IMR-90 (cell line): Measurements from ENCODE around the gene MLIP. TPM values are rescaled to one million over a fixed set of nuclear protein-coding genes. Genes with fewer than 3 reads are reported as not detected.

Experiments used
- ATAC-seq: fragments of 200-7000 bp; cut with Tn5 transposase; 2 replicates; pipeline ENCODE4 v1.9.1; 2020; ENCODE audit warnings: low read depth, mild to moderate bottlenecking, moderate library complexity
- BruUV-seq: library from RNA; stranded (reverse); fragments of 400-500 nt; replicated peaks from 2 replicates; lab custom pipeline; 2021; lab: Mats Ljungman, UMichigan
- CTCF ChIA-PET: fragments of 300-600 bp; formaldehyde crosslinking; extraction: SDS; loops from one replicate; lab custom pipeline; 2021; ENCODE audit warnings: antibody characterized with exemption; lab: Yijun Ruan, JAX
- POLR2A ChIA-PET: fragments of 300-600 bp; sonication (Branson Sonifier 250); formaldehyde crosslinking; loops from one replicate; lab custom pipeline; 2022; ENCODE audit warnings: antibody characterized with exemption; ENCODE audit not compliant: unreplicated experiment; lab: Charles Lee
- DNase-seq: peaks from one replicate; pipeline ENCODE4 v3.0.0; 2013
- H2AFZ ChIP-seq: replicated peaks from 2 replicates; pipeline ENCODE3; 2013; ENCODE audit warnings: low read length, mild to moderate bottlenecking; ENCODE audit not compliant: poor library complexity
- H2AK5ac ChIP-seq: 2 replicates; pipeline ENCODE4 v1.6.1; 2013; ENCODE audit warnings: low read depth, low read length, inconsistent platforms
- H2AK9ac ChIP-seq: replicated peaks from 2 replicates; pipeline ENCODE3; 2013; ENCODE audit warnings: mild to moderate bottlenecking, low read depth, low read length, moderate library complexity; ENCODE audit not compliant: poor library complexity
- H2BK120ac ChIP-seq: 2 replicates; pipeline ENCODE4 v1.6.1; 2013; ENCODE audit warnings: low read depth, low read length, inconsistent platforms
- H2BK15ac ChIP-seq: 3 replicates; pipeline ENCODE4 v1.6.1; 2013; ENCODE audit warnings: low read depth, low read length, inconsistent platforms
- H2BK20ac ChIP-seq: 2 replicates; pipeline ENCODE4 v1.6.1; 2013; ENCODE audit warnings: low read depth, mild to moderate bottlenecking, inconsistent platforms, low read length, moderate library complexity
- H2BK5ac ChIP-seq: 2 replicates; pipeline ENCODE4 v1.6.1; 2013; ENCODE audit warnings: mild to moderate bottlenecking, low read depth, low read length, inconsistent platforms; ENCODE audit not compliant: poor library complexity, severe bottlenecking
- H3K14ac ChIP-seq: replicated peaks from 2 replicates; pipeline ENCODE4 v1.6.1; 2013; ENCODE audit warnings: low read depth, low read length, inconsistent platforms
- H3K18ac ChIP-seq: 2 replicates; pipeline ENCODE4 v1.6.1; 2013; ENCODE audit warnings: low read depth, low read length, control low read depth
- H3K23ac ChIP-seq: 2 replicates; pipeline ENCODE4 v1.6.1; 2013; ENCODE audit warnings: low read depth, low read length, inconsistent platforms
- H3K27ac ChIP-seq: 2 replicates; pipeline ENCODE4 v1.5.1; 2013; ENCODE audit warnings: mild to moderate bottlenecking, control low read depth, low read length; ENCODE audit not compliant: insufficient read depth
- H3K27me3 ChIP-seq: 2 replicates; pipeline ENCODE4 v1.6.1; 2013; ENCODE audit warnings: low read length; ENCODE audit not compliant: control insufficient read depth, insufficient read depth
- H3K36me3 ChIP-seq: 2 replicates; pipeline ENCODE4 v1.6.1; 2013; ENCODE audit warnings: low read length, mixed read lengths; ENCODE audit not compliant: control insufficient read depth, insufficient read depth
- H3K4ac ChIP-seq: 2 replicates; pipeline ENCODE4 v1.6.1; 2013; ENCODE audit warnings: low read depth, low read length, inconsistent platforms
- H3K4me1 ChIP-seq: 2 replicates; pipeline ENCODE4 v1.6.1; 2013; ENCODE audit warnings: low read length, mixed read lengths; ENCODE audit not compliant: control insufficient read depth, insufficient read depth
- H3K4me2 ChIP-seq: 2 replicates; pipeline ENCODE4 v1.6.1; 2013; ENCODE audit warnings: low read depth, mild to moderate bottlenecking, control low read depth, low read length, moderate library complexity
- H3K4me3 ChIP-seq: 2 replicates; pipeline ENCODE4 v1.5.1; 2013; ENCODE audit warnings: low read depth, mild to moderate bottlenecking, control low read depth, low read length, moderate library complexity; ENCODE audit not compliant: insufficient read depth
- H3K56ac ChIP-seq: 2 replicates; pipeline ENCODE4 v1.6.1; 2013; ENCODE audit warnings: low read length, inconsistent platforms; ENCODE audit not compliant: insufficient read depth; ENCODE audit errors: extremely low read depth
- H3K79me1 ChIP-seq, 2 experiments: 2 replicates each; pipeline ENCODE4 v1.6.1; 2013; ENCODE audit warnings: low read length in 2 of 2, inconsistent platforms in 1 of 2, low read depth in 1 of 2
- H3K9ac ChIP-seq: 2 replicates; pipeline ENCODE4 v1.6.1; 2013; ENCODE audit warnings: low read depth, low read length, control low read depth
- H3K9me1 ChIP-seq: 2 replicates; pipeline ENCODE4 v1.6.1; 2013; ENCODE audit warnings: low read length, inconsistent platforms; ENCODE audit not compliant: insufficient read depth
- H3K9me3 ChIP-seq: 2 replicates; pipeline ENCODE4 v1.6.1; 2013; ENCODE audit warnings: low read length; ENCODE audit not compliant: control insufficient read depth, insufficient read depth
- H4K20me1 ChIP-seq: 2 replicates; pipeline ENCODE4 v1.6.1; 2013; ENCODE audit warnings: low read length, inconsistent platforms; ENCODE audit not compliant: insufficient read depth
- H4K5ac ChIP-seq: 2 replicates; pipeline ENCODE4 v1.6.1; 2013; ENCODE audit warnings: mild to moderate bottlenecking, low read depth, low read length, control low read depth
- H4K8ac ChIP-seq, 2 experiments: 2 replicates each; pipeline ENCODE4 v1.6.1; 2013; ENCODE audit warnings: low read depth in 2 of 2, low read length in 2 of 2, control low read depth in 1 of 2, inconsistent platforms in 1 of 2
- H4K91ac ChIP-seq: 2 replicates; pipeline ENCODE4 v1.6.1; 2013; ENCODE audit warnings: low read depth, low read length, inconsistent platforms; ENCODE audit not compliant: insufficient read depth
- CEBPB ChIP-seq: IDR thresholded peaks from 2 replicates; pipeline ENCODE4 v1.6.1; 2012; ENCODE audit warnings: low read depth, low read length, improper control_type of control experiment
- CTCF ChIP-seq: conservative IDR thresholded peaks from 2 replicates; pipeline ENCODE4 v1.5.1; 2012; ENCODE audit warnings: mild to moderate bottlenecking, low read depth, low read length, improper control_type of control experiment
- MAFK ChIP-seq: IDR thresholded peaks from 2 replicates; pipeline ENCODE4 v1.6.1; 2012; ENCODE audit warnings: low read depth, low read length, improper control_type of control experiment
- MAZ ChIP-seq: IDR thresholded peaks from 2 replicates; pipeline ENCODE4 v1.6.1; 2012; ENCODE audit warnings: low read depth, mild to moderate bottlenecking, low read length, improper control_type of control experiment, moderate library complexity, borderline replicate concordance
- NFE2L2 ChIP-seq: fragments of 150-350 bp; IDR thresholded peaks from 2 replicates; pipeline ENCODE4 v1.6.1; 2016; ENCODE audit warnings: low read depth, mild to moderate bottlenecking, low read length
- POLR2A ChIP-seq: IDR thresholded peaks from 2 replicates; pipeline ENCODE4 v1.6.1; 2012; ENCODE audit warnings: mild to moderate bottlenecking, low read depth, low read length
- WGBS, 2 experiments: methylation state at CpG; one replicate each; pipeline versions ENCODE4 v1.1.5 to v1.1.7; 2013; ENCODE audit warnings: missing lambda C conversion rate in 2 of 2; ENCODE audit not compliant: insufficient read length in 1 of 2; ENCODE audit errors: extremely low coverage in 2 of 2; 5-methylcytosine and 5-hydroxymethylcytosine counted together
- dilution Hi-C: fragments of 300-500 bp; cut with HindIII; formaldehyde crosslinking; loops from one replicate; pipeline ENCODE4 v1.14.3; 2018; ENCODE audit warnings: low sequenced_read_pairs; ENCODE audit not compliant: unreplicated experiment
- in situ Hi-C: fragments of 300-500 bp; cut with MboI; formaldehyde crosslinking; loops from 3 replicates; pipeline ENCODE4 v1.14.3; 2019; ENCODE audit warnings: low sequenced_read_pairs, inconsistent platforms, mixed read lengths
- intact Hi-C: fragments of 100-400 bp; cut with micrococcal nuclease; formaldehyde crosslinking; loops from 2 replicates; pipeline ENCODE4 v1.10.0; 2022
- polyA plus RNA-seq, 3 experiments: library from polyadenylated mRNA; depleted of rRNA; stranded (reverse); fragments of >200 nt; gene quantifications; 2 replicates each; pipeline ENCODE4 v1.2.3, GENCODE V29; 2012; ENCODE audit warnings: low replicate concordance in 1 of 3
- total RNA-seq: library from RNA; depleted of rRNA; stranded (reverse); fragments of >200 nt; gene quantifications from 2 replicates; pipeline ENCODE4 v1.2.3, GENCODE V29; 2012

Gene MLIP
- total and polyA plus RNA-seq, 2 of the 4 experiments (the other 2 are of a cell fraction), result not detected

GRCh38 chr6:54100411-54101006 lies 10.7 kb upstream of the MLIP start:
- no peak overlapping the region for H3K27ac ChIP-seq
- POLR2A ChIA-PET, result no interaction called here
- H2BK20ac ChIP-seq, result no peak overlapping the region
- H2BK15ac ChIP-seq, result no peak overlapping the region
- in situ Hi-C loops, result no loop called here
- no peak overlapping the region for H2AK9ac ChIP-seq
- no peak overlapping the region for H2BK5ac ChIP-seq
- no peak overlapping the region for H3K4me2 ChIP-seq
- H3K18ac ChIP-seq, result no peak overlapping the region
- DNase-seq (no peak), ATAC-seq (no peak)
- H2BK120ac ChIP-seq, result no peak overlapping the region
- H3K4ac ChIP-seq, result no peak overlapping the region
- H4K5ac ChIP-seq, result no peak overlapping the region
- H3K9me1 ChIP-seq, result no peaks in the 10 kb centered on the region
- intact Hi-C loops, result no loop called here
- H3K79me1 ChIP-seq, result no peaks in the 10 kb centered on the region
- CTCF ChIA-PET, result interaction anchor here (1.0 kb wide), 1 partner anchor 143 kb away, joined by 3 read pairs; no protein-coding TSS in a partner anchor
- no peak overlapping the region for H3K23ac ChIP-seq
- dilution Hi-C loops, result no loop called here
- no peaks in the 10 kb centered on the region for H3K9me3 ChIP-seq
- no peak overlapping the region for H2AK5ac ChIP-seq
- no peak overlapping the region for H3K14ac ChIP-seq
- TF ChIP-seq NFE2L2, result no peak
- no peak for TF ChIP-seq MAZ
- no peak for TF ChIP-seq POLR2A
- TF ChIP-seq MAFK, result no peak
- TF ChIP-seq CEBPB, result no peak
- no peak for TF ChIP-seq CTCF
- H3K4me1 ChIP-seq, result no peaks in the 10 kb centered on the region
- no peak overlapping the region for H3K9ac ChIP-seq
- H3K27me3 ChIP-seq, result no peaks in the 10 kb centered on the region
- no peaks in the 10 kb centered on the region for H3K36me3 ChIP-seq
- H3K56ac ChIP-seq, result no peak overlapping the region
- WGBS, 2 experiments, result no CpG with 5 or more reads among the region's 1 CpG
- no peaks in the 10 kb centered on the region for H4K20me1 ChIP-seq
- no peak overlapping the region for H2AFZ ChIP-seq
- H4K91ac ChIP-seq, result no peak overlapping the region
- H3K4me3 ChIP-seq, result no peak overlapping the region
- no TSS peak for BruUV-seq
- H4K8ac ChIP-seq, result no peak overlapping the region
